Breast epithelium (tissue), 4 donors: ENCODE results near the gene STX8. TPM values are rescaled to one million over a fixed set of nuclear protein-coding genes. Genes with fewer than 3 reads are reported as not detected.

Experiments used
- DNase-seq, 2 donors: peaks; one replicate each; pipeline ENCODE4 v3.0.0-alpha.2; 2019; ENCODE audit warnings: low spot score in 2 of 2
- H3K27ac ChIP-seq, 2 donors: fragments of 200-600 bp; sonication (generic) in 1 of 2; one replicate each; pipeline ENCODE4 v1.5.1; 2016 to 2019; ENCODE audit warnings: mild to moderate bottlenecking in 1 of 2
- H3K27me3 ChIP-seq, 2 donors: fragments of 200-600 bp; sonication (generic) in 1 of 2; one replicate each; pipeline versions ENCODE4 v1.5.1 to v1.6.0; 2017 to 2019; ENCODE audit warnings: control low read depth in 1 of 2, mild to moderate bottlenecking in 1 of 2
- H3K36me3 ChIP-seq: fragments of 200-600 bp; one replicate; pipeline ENCODE4 v1.5.1; 2019
- H3K4me1 ChIP-seq, 2 donors: fragments of 200-600 bp; sonication (generic); one replicate each; pipeline ENCODE4 v1.5.1; 2016 to 2019; ENCODE audit warnings: control low read depth in 1 of 2
- H3K4me3 ChIP-seq, 3 donors: fragments of 200-600 bp; sonication (generic); 1 replicate in 2 of 3; 2 replicates in 1 of 3; pipeline ENCODE4 v1.5.1; 2016 to 2019; ENCODE audit warnings: mild to moderate bottlenecking in 3 of 3, moderate library complexity in 2 of 3
- H3K9me3 ChIP-seq, 2 donors: fragments of 200-600 bp; sonication (generic) in 1 of 2; one replicate each; pipeline ENCODE4 v1.5.1; 2016 to 2019; ENCODE audit warnings: control low read depth in 1 of 2
- POLR2A ChIP-seq: fragments of 450-650 bp; IDR thresholded peaks from one replicate; pipeline ENCODE4 v1.6.1; 2016; ENCODE audit warnings: antibody characterized with exemption, mild to moderate bottlenecking, moderate library complexity
- POLR2AphosphoS5 ChIP-seq, 3 donors: sonication (generic); formaldehyde crosslinking; IDR thresholded peaks; one replicate each; pipeline ENCODE4 v1.6.1; 2017; ENCODE audit warnings: antibody characterized with exemption in 3 of 3
- intact Hi-C: fragments of 100-400 bp; cut with DNase I; formaldehyde crosslinking; loops from one replicate; pipeline ENCODE4 v1.15.1; 2023; ENCODE audit warnings: low total_unique reads
- total RNA-seq, 3 donors: library from RNA; depleted of rRNA; stranded (reverse); fragments of >200 nt; gene quantifications; one replicate each; pipeline ENCODE4 v1.1.0, GENCODE V29; 2016
- TF ChIP-seq, protein P1 (sequence below), 3 donors: fragments of 450-650 bp; IDR thresholded peaks; one replicate each; pipeline ENCODE4 v1.5.1; 2016 to 2017; ENCODE audit warnings: antibody characterized with exemption in 3 of 3, mild to moderate bottlenecking in 3 of 3, moderate library complexity in 3 of 3

STX8 gene
- total RNA-seq, 3 donors from 2014 or later = 54.1 to 101 (median 60.4) TPM

DNA sequence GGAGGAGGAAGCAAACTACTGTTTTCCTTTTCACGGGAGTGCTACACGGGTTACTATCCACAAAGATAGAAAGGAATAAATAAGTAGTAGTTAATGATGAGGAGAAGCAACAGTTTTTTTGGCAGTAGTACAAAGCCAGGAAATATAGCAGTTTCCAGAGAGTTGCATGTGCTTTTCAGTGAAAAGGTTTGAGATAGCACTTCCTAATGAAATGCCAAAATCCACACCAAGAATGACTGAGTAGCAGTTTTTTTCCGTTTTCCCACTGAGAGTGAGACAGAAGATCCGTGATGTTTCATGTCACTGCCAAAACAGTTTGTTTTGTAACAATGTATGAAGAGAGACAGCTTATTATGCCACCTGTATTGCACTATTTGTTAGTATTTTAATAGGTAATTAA is 129.1 kb downstream of the STX8 start:
- Histone ChIP-seq H3K27me3 (no peaks in the 10 kb centered on the region), H3K4me3 (no peak overlapping the region), H3K27ac (no peak overlapping the region), H3K4me1 (no peaks in the 10 kb centered on the region), H3K9me3 (no peaks in the 10 kb centered on the region), H3K36me3 (no peaks in the 10 kb centered on the region)
- DNase-seq = no peak
- intact Hi-C loops = no loop called here
- TF ChIP-seq POLR2AphosphoS5 (IDR thresholded peaks at IDR 0.05) (no peak), POLR2A (no peak)
- TF ChIP-seq, protein P1, sequence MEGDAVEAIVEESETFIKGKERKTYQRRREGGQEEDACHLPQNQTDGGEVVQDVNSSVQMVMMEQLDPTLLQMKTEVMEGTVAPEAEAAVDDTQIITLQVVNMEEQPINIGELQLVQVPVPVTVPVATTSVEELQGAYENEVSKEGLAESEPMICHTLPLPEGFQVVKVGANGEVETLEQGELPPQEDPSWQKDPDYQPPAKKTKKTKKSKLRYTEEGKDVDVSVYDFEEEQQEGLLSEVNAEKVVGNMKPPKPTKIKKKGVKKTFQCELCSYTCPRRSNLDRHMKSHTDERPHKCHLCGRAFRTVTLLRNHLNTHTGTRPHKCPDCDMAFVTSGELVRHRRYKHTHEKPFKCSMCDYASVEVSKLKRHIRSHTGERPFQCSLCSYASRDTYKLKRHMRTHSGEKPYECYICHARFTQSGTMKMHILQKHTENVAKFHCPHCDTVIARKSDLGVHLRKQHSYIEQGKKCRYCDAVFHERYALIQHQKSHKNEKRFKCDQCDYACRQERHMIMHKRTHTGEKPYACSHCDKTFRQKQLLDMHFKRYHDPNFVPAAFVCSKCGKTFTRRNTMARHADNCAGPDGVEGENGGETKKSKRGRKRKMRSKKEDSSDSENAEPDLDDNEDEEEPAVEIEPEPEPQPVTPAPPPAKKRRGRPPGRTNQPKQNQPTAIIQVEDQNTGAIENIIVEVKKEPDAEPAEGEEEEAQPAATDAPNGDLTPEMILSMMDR (IDR thresholded peaks at IDR 0.05) = no peak

DNA sequence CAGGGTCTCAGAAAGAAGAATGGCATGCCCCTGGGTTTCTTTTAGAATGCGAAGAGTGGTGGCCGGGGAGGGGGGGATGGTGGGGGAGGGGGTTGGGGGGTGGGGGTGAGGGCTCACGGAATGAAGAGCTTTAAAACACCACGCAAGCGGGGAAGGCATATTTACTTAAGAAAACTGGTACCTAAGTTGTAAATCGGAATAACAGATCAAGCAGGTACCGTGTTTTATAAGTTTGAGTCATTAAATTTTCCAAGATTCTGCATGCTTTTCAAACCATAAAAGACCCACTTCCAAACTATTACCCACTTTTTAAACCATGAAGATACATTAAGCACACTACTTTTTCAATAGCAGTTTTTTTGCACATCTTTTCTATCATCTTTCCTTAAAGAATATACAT is 130.2 kb downstream of the STX8 start:
- Histone ChIP-seq H3K36me3 (no peaks in the 10 kb centered on the region), H3K4me1 (no peaks in the 10 kb centered on the region), H3K27me3 (no peaks in the 10 kb centered on the region), H3K9me3 (no peaks in the 10 kb centered on the region), H3K4me3 (no peak overlapping the region), H3K27ac (no peak overlapping the region)
- intact Hi-C loops = no loop called here
- DNase-seq = no peak
- TF ChIP-seq, protein P1 (IDR thresholded peaks at IDR 0.05) = no peak
- TF ChIP-seq POLR2AphosphoS5 (IDR thresholded peaks at IDR 0.05) (no peak), POLR2A (no peak)

DNA sequence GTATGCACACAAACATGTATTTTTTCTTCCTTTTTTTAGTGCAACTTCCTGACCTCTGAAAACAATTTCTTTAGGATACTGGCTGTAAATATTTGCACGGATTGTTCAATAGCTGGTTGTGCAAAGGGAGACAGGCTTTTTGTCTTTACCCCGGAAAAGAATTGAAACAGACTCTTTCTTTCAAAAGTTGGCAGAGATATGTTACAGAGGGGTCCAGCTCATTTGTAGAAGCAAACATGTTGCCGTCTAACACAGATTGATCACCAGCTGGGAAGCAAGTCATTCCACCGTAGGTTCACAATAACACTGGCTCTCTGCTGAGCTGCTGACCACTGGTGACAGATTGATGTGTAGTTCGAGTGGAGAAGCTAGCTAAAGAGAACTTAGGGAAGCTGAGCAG is 130.9 kb downstream of the STX8 start:
- H3K4me3 ChIP-seq = no peak overlapping the region
- no peaks in the 10 kb centered on the region for H3K9me3 ChIP-seq
- no peaks in the 10 kb centered on the region for H3K36me3 ChIP-seq
- intact Hi-C loops = no loop called here
- H3K27me3 ChIP-seq = no peaks in the 10 kb centered on the region
- DNase-seq = no peak
- H3K27ac ChIP-seq = no peak overlapping the region
- H3K4me1 ChIP-seq = no peaks in the 10 kb centered on the region
- no peak for TF ChIP-seq POLR2A
- TF ChIP-seq, protein P1 (IDR thresholded peaks at IDR 0.05) = no peak
- no peak for TF ChIP-seq POLR2AphosphoS5 (IDR thresholded peaks at IDR 0.05)

DNA sequence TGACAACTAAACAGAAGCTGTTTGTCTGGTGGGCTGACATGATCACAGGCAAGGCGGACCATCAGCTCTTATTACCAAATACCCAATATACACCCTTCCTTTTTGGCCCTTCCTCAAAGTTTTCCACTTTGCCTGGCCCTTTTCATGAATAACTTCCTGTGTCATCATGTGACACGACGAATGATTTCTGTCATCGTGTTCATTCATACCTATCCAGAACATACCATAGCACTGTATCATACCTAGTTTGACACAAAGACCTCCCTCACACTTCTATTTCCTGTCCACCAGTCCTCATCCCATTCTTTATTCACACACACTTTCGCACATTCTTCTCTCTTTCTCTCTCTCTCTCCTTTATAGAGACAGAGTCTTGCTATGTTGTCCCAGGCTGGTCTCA is 131.8 kb downstream of the STX8 start:
- no peaks in the 10 kb centered on the region for H3K27me3 ChIP-seq
- H3K27ac ChIP-seq = no peak overlapping the region
- no peak overlapping the region for H3K4me3 ChIP-seq
- TF ChIP-seq, protein P1 (IDR thresholded peaks at IDR 0.05) = no peak
- TF ChIP-seq POLR2AphosphoS5 (IDR thresholded peaks at IDR 0.05) (no peak), POLR2A (no peak)
- no peaks in the 10 kb centered on the region for H3K9me3 ChIP-seq
- DNase-seq = no peak
- no peaks in the 10 kb centered on the region for H3K36me3 ChIP-seq
- intact Hi-C loops = no loop called here
- H3K4me1 ChIP-seq = no peaks in the 10 kb centered on the region

DNA sequence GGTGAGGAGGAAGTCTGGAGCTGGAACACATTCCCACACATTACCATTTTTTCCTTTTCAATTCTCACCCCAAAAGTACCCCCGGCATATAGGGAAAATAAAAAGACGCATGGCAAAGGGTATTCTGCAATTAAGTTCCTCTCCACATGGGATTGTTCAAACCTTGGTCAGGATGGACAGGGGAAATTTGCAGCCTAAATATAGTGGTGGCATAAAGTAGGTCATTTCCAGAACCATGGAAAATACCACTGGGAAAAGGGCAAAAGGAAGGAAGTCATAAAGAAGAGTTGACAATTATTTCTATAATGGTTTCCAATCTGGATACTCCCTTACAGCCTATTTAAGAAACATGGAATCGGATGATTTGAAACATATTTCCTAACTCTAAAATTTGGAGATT is 135.8 kb downstream of the STX8 start:
- Histone ChIP-seq H3K36me3 (no peaks in the 10 kb centered on the region), H3K27ac (no peak overlapping the region), H3K9me3 (no peaks in the 10 kb centered on the region), H3K27me3 (no peaks in the 10 kb centered on the region), H3K4me1 (no peaks in the 10 kb centered on the region), H3K4me3 (no peak overlapping the region)
- TF ChIP-seq POLR2AphosphoS5 (IDR thresholded peaks at IDR 0.05) (no peak), POLR2A (no peak)
- TF ChIP-seq, protein P1 (IDR thresholded peaks at IDR 0.05) = no peak
- intact Hi-C loops = no loop called here
- DNase-seq = no peak
